Vagina (tissue), 2 donors: ENCODE results near the gene QRFP. TPM values are rescaled to one million over a fixed set of nuclear protein-coding genes. Genes with fewer than 3 reads are reported as not detected.

ENCODE experiments used
- DNase-seq, 2 donors: peaks; one replicate each; pipeline ENCODE4 v3.0.0-alpha.2; 2017; ENCODE audit errors: extremely low spot score in 2 of 2
- H3K27ac ChIP-seq: fragments of 200-600 bp; sonication (generic); one replicate; pipeline ENCODE4 v1.5.1; 2019
- H3K27me3 ChIP-seq: fragments of 200-600 bp; sonication (generic); one replicate; pipeline ENCODE4 v1.5.1; 2019
- H3K36me3 ChIP-seq, 2 donors: fragments of 200-600 bp; sonication (generic); one replicate each; pipeline ENCODE4 v1.5.1; 2017 to 2019
- H3K4me1 ChIP-seq: fragments of 200-600 bp; sonication (generic); one replicate; pipeline ENCODE4 v1.5.1; 2019
- H3K4me3 ChIP-seq, 2 donors: fragments of 200-600 bp; sonication (generic); 1 replicate in 1 of 2; 2 replicates in 1 of 2; pipeline ENCODE4 v1.5.1; 2016 to 2019
- H3K9me3 ChIP-seq: fragments of 200-600 bp; sonication (generic); one replicate; pipeline ENCODE4 v1.5.1; 2019
- POLR2A ChIP-seq, 2 donors: fragments of 450-650 bp; IDR thresholded peaks; one replicate each; pipeline ENCODE4 v1.6.1; 2017; ENCODE audit warnings: antibody characterized with exemption in 2 of 2, mild to moderate bottlenecking in 2 of 2, moderate library complexity in 2 of 2
- POLR2AphosphoS5 ChIP-seq, 2 donors: sonication (generic); formaldehyde crosslinking; IDR thresholded peaks; one replicate each; pipeline ENCODE4 v1.9.0; 2017; ENCODE audit warnings: antibody characterized with exemption in 2 of 2, mild to moderate bottlenecking in 2 of 2, low read depth in 1 of 2; ENCODE audit not compliant: insufficient read depth in 1 of 2
- intact Hi-C: fragments of 100-400 bp; cut with DNase I; formaldehyde crosslinking; loops from one replicate; pipeline ENCODE4 v1.15.1; 2023
- total RNA-seq: library from RNA; depleted of rRNA; stranded (reverse); fragments of >200 nt; gene quantifications from one replicate; pipeline ENCODE4 v1.2.3, GENCODE V29; 2016
- TF ChIP-seq, protein P1 (sequence below), 3 experiments: fragments of 450-650 bp in 2 of 3; fragments of 200-600 bp in 1 of 3; sonication (generic) in 1 of 3; IDR thresholded peaks; one replicate each; pipeline ENCODE4 v1.5.1; 2017 to 2019; ENCODE audit warnings: antibody characterized with exemption in 3 of 3, mild to moderate bottlenecking in 2 of 3, moderate library complexity in 2 of 3

Gene QRFP
- total RNA-seq, 1 donor from 2014 or later = not detected

DNA sequence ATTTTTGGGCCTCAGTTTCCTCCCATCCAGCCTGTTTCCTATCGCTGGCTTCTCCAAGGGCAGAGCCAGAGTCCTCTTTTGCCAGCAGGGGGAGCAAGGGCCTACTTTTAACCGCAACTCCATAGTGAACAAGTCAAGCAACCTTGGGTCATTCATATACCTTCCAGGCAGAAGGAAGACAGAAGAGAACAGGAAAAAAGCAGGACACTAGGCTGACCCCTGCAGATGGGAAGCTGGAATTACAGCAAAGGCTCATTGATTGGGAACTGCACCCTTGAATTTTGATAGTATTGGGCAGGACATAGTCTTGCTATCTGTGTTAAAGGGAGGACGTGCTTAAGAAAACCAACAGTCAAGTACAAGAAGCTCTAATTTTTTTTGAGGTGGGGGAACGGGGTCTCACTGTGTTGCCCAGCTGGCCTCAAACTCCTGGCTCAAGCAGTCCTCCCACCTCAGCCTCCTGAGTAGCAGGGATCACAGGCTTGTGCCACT, 30.1 kb downstream of the QRFP start:
- no peak for DNase-seq
- intact Hi-C loops = loop anchor here (5.0 to 10.0 kb wide), 2 partner anchors 78 to 94 kb away; no protein-coding TSS in a partner anchor
- H3K27ac ChIP-seq = no peak overlapping the region

DNA sequence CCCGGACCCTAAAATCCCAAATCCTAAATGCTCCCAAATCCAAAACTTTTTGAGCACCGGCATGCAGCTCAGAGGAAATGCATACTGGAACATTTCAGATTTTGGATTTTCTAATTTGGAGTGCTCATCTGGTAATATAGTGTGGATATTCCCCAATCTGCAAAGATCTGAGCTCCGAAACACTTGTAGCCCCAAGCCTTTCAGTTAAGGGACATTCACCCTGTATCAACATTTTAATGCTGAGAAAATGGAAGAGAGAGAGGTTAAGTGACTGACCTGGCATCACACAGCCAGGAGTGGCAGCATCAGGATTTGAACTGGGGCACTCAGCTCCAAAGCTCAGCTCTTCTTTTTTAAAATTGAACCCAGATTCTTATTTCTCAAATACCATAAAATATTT, 30.7 kb downstream of the QRFP start:
- H3K27ac ChIP-seq = no peak overlapping the region
- TF ChIP-seq, protein P1, sequence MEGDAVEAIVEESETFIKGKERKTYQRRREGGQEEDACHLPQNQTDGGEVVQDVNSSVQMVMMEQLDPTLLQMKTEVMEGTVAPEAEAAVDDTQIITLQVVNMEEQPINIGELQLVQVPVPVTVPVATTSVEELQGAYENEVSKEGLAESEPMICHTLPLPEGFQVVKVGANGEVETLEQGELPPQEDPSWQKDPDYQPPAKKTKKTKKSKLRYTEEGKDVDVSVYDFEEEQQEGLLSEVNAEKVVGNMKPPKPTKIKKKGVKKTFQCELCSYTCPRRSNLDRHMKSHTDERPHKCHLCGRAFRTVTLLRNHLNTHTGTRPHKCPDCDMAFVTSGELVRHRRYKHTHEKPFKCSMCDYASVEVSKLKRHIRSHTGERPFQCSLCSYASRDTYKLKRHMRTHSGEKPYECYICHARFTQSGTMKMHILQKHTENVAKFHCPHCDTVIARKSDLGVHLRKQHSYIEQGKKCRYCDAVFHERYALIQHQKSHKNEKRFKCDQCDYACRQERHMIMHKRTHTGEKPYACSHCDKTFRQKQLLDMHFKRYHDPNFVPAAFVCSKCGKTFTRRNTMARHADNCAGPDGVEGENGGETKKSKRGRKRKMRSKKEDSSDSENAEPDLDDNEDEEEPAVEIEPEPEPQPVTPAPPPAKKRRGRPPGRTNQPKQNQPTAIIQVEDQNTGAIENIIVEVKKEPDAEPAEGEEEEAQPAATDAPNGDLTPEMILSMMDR (IDR thresholded peaks at IDR 0.05) = no peak
- no peak for TF ChIP-seq POLR2AphosphoS5 (IDR thresholded peaks at IDR 0.05; ENCODE audit: insufficient read depth in 1 of 2, low read depth in 1 of 2)
- no peaks in the 10 kb centered on the region for H3K9me3 ChIP-seq
- no peak overlapping the region for H3K4me3 ChIP-seq
- intact Hi-C loops = loop anchor here (5.0 to 10.0 kb wide), 2 partner anchors 79 to 94 kb away; no protein-coding TSS in a partner anchor
- peaks cover 40% of the 10 kb centered on the region for H3K4me1 ChIP-seq
- H3K36me3 ChIP-seq = peaks cover 0 to 19% of the 10 kb centered on the region in 2 donors
- H3K27me3 ChIP-seq = no peaks in the 10 kb centered on the region
- no peak for DNase-seq

More for the DNA sequence above, 30.1 kb downstream of the QRFP start:
- Histone ChIP-seq H3K27me3 (no peaks in the 10 kb centered on the region), H3K36me3 (peaks cover 0 to 19% of the 10 kb centered on the region in 2 donors), H3K4me1 (peaks cover 40% of the 10 kb centered on the region), H3K4me3 (no peak overlapping the region), H3K9me3 (no peaks in the 10 kb centered on the region)
- TF ChIP-seq, protein P1 (IDR thresholded peaks at IDR 0.05) = peak; percentile 61 to 74 (median 67)
- no peak for TF ChIP-seq POLR2A (IDR thresholded peaks at IDR 0.05)
- TF ChIP-seq POLR2AphosphoS5 (IDR thresholded peaks at IDR 0.05; ENCODE audit: insufficient read depth in 1 of 2, low read depth in 1 of 2) = peak in 1 of 2 donors; percentile 73

DNA sequence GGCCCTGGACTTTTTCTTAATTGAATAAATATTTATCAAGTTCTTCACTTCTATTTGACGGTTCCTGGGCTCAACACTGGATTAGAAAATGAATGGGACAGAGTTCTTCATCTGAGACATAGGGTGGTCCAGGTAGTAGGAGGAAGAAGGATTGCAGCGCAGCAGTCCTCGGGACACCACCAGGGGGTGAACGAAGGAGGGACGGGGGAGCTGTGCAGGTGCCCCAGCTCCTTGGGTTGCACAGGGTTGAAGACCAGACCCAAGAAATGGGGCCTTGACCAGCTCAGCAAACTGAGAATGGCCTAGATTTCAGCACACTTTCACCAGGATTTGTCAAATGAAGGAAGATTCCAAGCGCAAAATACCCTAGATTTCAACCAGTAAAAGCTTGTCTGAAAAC, 32.1 kb downstream of the QRFP start:
- Histone ChIP-seq H3K4me1 (peaks cover 37% of the 10 kb centered on the region), H3K27ac (no peak overlapping the region), H3K4me3 (no peak overlapping the region), H3K36me3 (peaks cover 0 to 19% of the 10 kb centered on the region in 2 donors), H3K9me3 (no peaks in the 10 kb centered on the region), H3K27me3 (no peaks in the 10 kb centered on the region)
- no peak for DNase-seq
- intact Hi-C loops = loop anchor here (5.0 to 10.0 kb wide), 2 partner anchors 80 to 157 kb away; no protein-coding TSS in a partner anchor
- TF ChIP-seq POLR2AphosphoS5 (IDR thresholded peaks at IDR 0.05; ENCODE audit: insufficient read depth in 1 of 2, low read depth in 1 of 2) = no peak
- TF ChIP-seq, protein P1 (IDR thresholded peaks at IDR 0.05) = no peak
- TF ChIP-seq POLR2A (IDR thresholded peaks at IDR 0.05) = no peak

DNA sequence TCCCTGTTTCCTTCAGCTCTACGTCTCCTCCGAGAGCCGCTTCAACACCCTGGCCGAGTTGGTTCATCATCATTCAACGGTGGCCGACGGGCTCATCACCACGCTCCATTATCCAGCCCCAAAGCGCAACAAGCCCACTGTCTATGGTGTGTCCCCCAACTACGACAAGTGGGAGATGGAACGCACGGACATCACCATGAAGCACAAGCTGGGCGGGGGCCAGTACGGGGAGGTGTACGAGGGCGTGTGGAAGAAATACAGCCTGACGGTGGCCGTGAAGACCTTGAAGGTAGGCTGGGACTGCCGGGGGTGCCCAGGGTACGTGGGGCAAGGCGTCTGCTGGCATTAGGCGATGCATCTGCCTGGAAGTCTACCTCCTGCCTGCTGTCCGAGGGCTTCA, 33.9 kb downstream of the QRFP start:
- H3K27ac ChIP-seq = no peak overlapping the region
- no peak overlapping the region for H3K4me3 ChIP-seq
- TF ChIP-seq POLR2AphosphoS5 (IDR thresholded peaks at IDR 0.05; ENCODE audit: insufficient read depth in 1 of 2, low read depth in 1 of 2) (no peak), POLR2A (IDR thresholded peaks at IDR 0.05) (no peak)
- TF ChIP-seq, protein P1 (IDR thresholded peaks at IDR 0.05) = no peak
- H3K9me3 ChIP-seq = no peaks in the 10 kb centered on the region
- no peaks in the 10 kb centered on the region for H3K27me3 ChIP-seq
- peaks cover 47% of the 10 kb centered on the region for H3K4me1 ChIP-seq
- intact Hi-C loops = loop anchor here (5.0 to 10.0 kb wide), 2 partner anchors 82 to 155 kb away; no protein-coding TSS in a partner anchor
- H3K36me3 ChIP-seq = peaks cover 0 to 19% of the 10 kb centered on the region in 2 donors
- DNase-seq = no peak

DNA sequence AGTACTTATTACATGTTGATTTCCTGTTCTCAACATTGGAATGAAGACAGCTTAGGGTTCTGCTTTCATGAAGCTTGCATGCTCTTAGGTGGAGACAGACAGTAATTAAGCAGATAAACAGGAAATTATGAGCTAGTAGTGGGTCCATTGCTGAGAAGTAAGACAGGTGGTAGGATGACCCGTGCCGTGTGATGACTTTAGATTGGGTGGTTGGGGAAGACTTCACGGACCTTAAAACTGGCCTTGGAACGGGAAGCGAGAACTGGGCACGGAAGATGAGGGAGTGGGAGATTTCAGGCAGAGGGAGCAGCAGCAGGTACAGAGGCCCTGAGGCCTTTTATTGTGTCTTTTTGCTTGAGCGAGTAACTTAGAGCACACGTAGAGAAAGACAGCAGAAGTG, 34.4 kb downstream of the QRFP start:
- Histone ChIP-seq H3K9me3 (no peaks in the 10 kb centered on the region), H3K27ac (peak overlapping the region; percentile 62), H3K4me1 (peaks cover 47% of the 10 kb centered on the region), H3K4me3 (no peak overlapping the region), H3K36me3 (peaks cover 0 to 19% of the 10 kb centered on the region in 2 donors), H3K27me3 (no peaks in the 10 kb centered on the region)
- no peak for DNase-seq
- TF ChIP-seq POLR2A (IDR thresholded peaks at IDR 0.05) = no peak
- no peak for TF ChIP-seq POLR2AphosphoS5 (IDR thresholded peaks at IDR 0.05; ENCODE audit: insufficient read depth in 1 of 2, low read depth in 1 of 2)
- TF ChIP-seq, protein P1 (IDR thresholded peaks at IDR 0.05) = no peak
- intact Hi-C loops = loop anchor here (5.0 to 10.0 kb wide), 2 partner anchors 83 to 155 kb away; no protein-coding TSS in a partner anchor
